Fibroblast of lung (primary cell): ENCODE results near the gene UNC13D. TPM values are rescaled to one million over a fixed set of nuclear protein-coding genes. Genes with fewer than 3 reads are reported as not detected.

Experiments
- DNase-seq, 2 donors: peaks; one replicate each; pipeline versions ENCODE4 v3.0.0 to v3.0.0-alpha.2; 2010; ENCODE audit warnings: low read depth in 2 of 2
- H2AFZ ChIP-seq: 2 replicates; pipeline ENCODE4 v1.5.1; 2012; ENCODE audit warnings: low read length, control low read depth, inconsistent platforms
- H3K27ac ChIP-seq: 2 replicates; pipeline ENCODE4 v1.5.1; 2011; ENCODE audit warnings: low read length, control low read depth; ENCODE audit not compliant: insufficient read depth
- H3K27me3 ChIP-seq: 2 replicates; pipeline ENCODE4 v1.5.1; 2011; ENCODE audit warnings: mild to moderate bottlenecking, low read length; ENCODE audit not compliant: control insufficient read depth, insufficient read depth
- H3K36me3 ChIP-seq: 2 replicates; pipeline ENCODE4 v1.5.1; 2011; ENCODE audit warnings: low read length; ENCODE audit not compliant: control insufficient read depth, insufficient read depth
- H3K4me1 ChIP-seq: 2 replicates; pipeline ENCODE4 v1.5.1; 2011; ENCODE audit warnings: low read length; ENCODE audit not compliant: control insufficient read depth, insufficient read depth; ENCODE audit errors: extremely low read depth
- H3K4me2 ChIP-seq: 2 replicates; pipeline ENCODE4 v1.5.1; 2011; ENCODE audit warnings: low read length, control low read depth; ENCODE audit not compliant: insufficient read depth; ENCODE audit errors: extremely low read depth
- H3K4me3 ChIP-seq, 4 experiments: fragments of 200-600 bp in 1 of 4; sonication (generic) in 1 of 4; replicated peaks in 1 of 4; 2 replicates each; pipeline ENCODE4 v1.5.1; 2011 to 2016; ENCODE audit warnings: low read length in 4 of 4, low read depth in 3 of 4, mild to moderate bottlenecking in 3 of 4, control low read depth in 2 of 4, inconsistent platforms in 1 of 4, mixed read lengths in 1 of 4; ENCODE audit not compliant: insufficient read depth in 1 of 4; ENCODE audit errors: control extremely low read depth in 1 of 4
- H3K79me2 ChIP-seq: 2 replicates; pipeline ENCODE4 v1.5.1; 2012; ENCODE audit warnings: mild to moderate bottlenecking, low read length, inconsistent platforms; ENCODE audit not compliant: control insufficient read depth, insufficient read depth
- H3K9ac ChIP-seq: 2 replicates; pipeline ENCODE4 v1.5.1; 2011; ENCODE audit warnings: mild to moderate bottlenecking, low read length, control low read depth; ENCODE audit not compliant: insufficient read depth
- H3K9me3 ChIP-seq: 2 replicates; pipeline ENCODE4 v1.5.1; 2012; ENCODE audit warnings: low read depth, low read length; ENCODE audit not compliant: control insufficient read depth, insufficient read depth
- H4K20me1 ChIP-seq: 2 replicates; pipeline ENCODE4 v1.5.1; 2011; ENCODE audit warnings: low read length; ENCODE audit not compliant: control insufficient read depth, insufficient read depth; ENCODE audit errors: extremely low read depth
- CTCF ChIP-seq, 2 donors: IDR thresholded peaks in 1 of 2; conservative IDR thresholded peaks in 1 of 2; 1 replicate in 1 of 2; 2 replicates in 1 of 2; pipeline ENCODE4 v1.5.1; 2011 to 2012; ENCODE audit warnings: low read length in 2 of 2, control low read depth in 1 of 2, inconsistent platforms in 1 of 2, low read depth in 1 of 2, mild to moderate bottlenecking in 1 of 2
- EZH2 ChIP-seq: IDR thresholded peaks from 2 replicates; pipeline ENCODE4 v1.5.1; 2012; ENCODE audit warnings: low read length, control low read depth, mild to moderate bottlenecking; ENCODE audit errors: missing control alignments
- polyA minus RNA-seq: library from RNA; depleted of rRNA, polyadenylated mRNA; stranded (reverse); fragments of >200 nt; gene quantifications from 2 replicates; pipeline ENCODE4 v1.2.3, GENCODE V29; 2011; ENCODE audit warnings: low replicate concordance
- polyA plus RNA-seq, 2 donors: library from polyadenylated mRNA; depleted of rRNA in 1 of 2; stranded (reverse) in 1 of 2; unstranded in 1 of 2; fragments of >200 nt; gene quantifications; 2 replicates each; pipeline ENCODE4 v1.2.1, GENCODE V29; 2011 to 2012; ENCODE audit warnings: missing spikeins in 1 of 2
- total RNA-seq: library from RNA; depleted of rRNA; stranded (reverse); fragments of >200 nt; gene quantifications from 2 replicates; pipeline ENCODE4 v1.2.1, GENCODE V29; 2014

The UNC13D gene
- total RNA-seq (1.5 TPM in 2 replicates), polyA plus RNA-seq (0.12 and 0.22 TPM in 2 replicates), polyA minus RNA-seq (1.1 TPM in 1 of 2 replicates, not detected in the other)
- 0.10 and 0.16 TPM in 2 replicates for polyA plus RNA-seq (2012)

GRCh38 chr17:75843577-75844529 lies at the start of gene UNC13D:
Gene UNC13D (minus strand): TSS chr17:75844404. CDS start chr17:75844337, 67 bp downstream.
- H4K20me1 ChIP-seq: no peaks in the 10 kb centered on the region
- H3K4me2 ChIP-seq: no peak within 1 kb of the TSS
- DNase-seq: no peak
- no peaks in the 10 kb centered on the region for H3K27me3 ChIP-seq
- H3K36me3 ChIP-seq: peaks cover 12% of the 10 kb centered on the region
- H2AFZ ChIP-seq: no peak within 1 kb of the TSS
- H3K4me1 ChIP-seq: peaks cover 5% of the 10 kb centered on the region
- H3K9me3 ChIP-seq: no peaks in the 10 kb centered on the region
- no peak within 1 kb of the TSS for H3K4me3 ChIP-seq
- no peak within 1 kb of the TSS for H3K27ac ChIP-seq
- no peak within 1 kb of the TSS for H3K9ac ChIP-seq
- TF ChIP-seq CTCF (conservative IDR thresholded peaks at IDR 0.05 in 1 of 2, IDR thresholded peaks at IDR 0.05 in 1 of 2; ENCODE audit: low read depth in 1 of 2, low read length in 2 of 2) (no peak), EZH2 (no peak)
- no peaks in the 10 kb centered on the region for H3K79me2 ChIP-seq

GRCh38 chr17:75893305-75894048 lies 49.3 kb upstream of the UNC13D start:
- Histone ChIP-seq H3K36me3 (peaks cover 11% of the 10 kb centered on the region), H3K9ac (no peak overlapping the region), H3K4me2 (no peak overlapping the region), H3K79me2 (peaks cover 12% of the 10 kb centered on the region), H3K27me3 (no peaks in the 10 kb centered on the region), H3K27ac (no peak overlapping the region), H4K20me1 (peaks cover 2% of the 10 kb centered on the region), H3K9me3 (no peaks in the 10 kb centered on the region), H3K4me1 (peaks cover 7% of the 10 kb centered on the region), H3K4me3 (no peak overlapping the region), H2AFZ (no peak overlapping the region)
- TF ChIP-seq EZH2 (no peak), CTCF (conservative IDR thresholded peaks at IDR 0.05 in 1 of 2, IDR thresholded peaks at IDR 0.05 in 1 of 2; ENCODE audit: low read depth in 1 of 2, low read length in 2 of 2) (no peak)
- DNase-seq: no peak

- Histone ChIP-seq H3K9ac (no peak overlapping the region), H3K27ac (no peak overlapping the region), H3K4me2 (no peak overlapping the region), H3K4me1 (peaks cover 7% of the 10 kb centered on the region), H3K79me2 (peaks cover 12% of the 10 kb centered on the region), H2AFZ (no peak overlapping the region), H3K4me3 (no peak overlapping the region), H3K9me3 (no peaks in the 10 kb centered on the region), H4K20me1 (peaks cover 2% of the 10 kb centered on the region), H3K36me3 (peaks cover 11% of the 10 kb centered on the region), H3K27me3 (no peaks in the 10 kb centered on the region)
- DNase-seq: no peak
- no peak for TF ChIP-seq CTCF (conservative IDR thresholded peaks at IDR 0.05 in 1 of 2, IDR thresholded peaks at IDR 0.05 in 1 of 2; ENCODE audit: low read depth in 1 of 2, low read length in 2 of 2)
- no peak for TF ChIP-seq EZH2
Measured at GRCh38 chr17:75892556-75893224, 48.5 kb upstream of the UNC13D start.
